ENCODE data around the gene RAD51B.

DNA sequence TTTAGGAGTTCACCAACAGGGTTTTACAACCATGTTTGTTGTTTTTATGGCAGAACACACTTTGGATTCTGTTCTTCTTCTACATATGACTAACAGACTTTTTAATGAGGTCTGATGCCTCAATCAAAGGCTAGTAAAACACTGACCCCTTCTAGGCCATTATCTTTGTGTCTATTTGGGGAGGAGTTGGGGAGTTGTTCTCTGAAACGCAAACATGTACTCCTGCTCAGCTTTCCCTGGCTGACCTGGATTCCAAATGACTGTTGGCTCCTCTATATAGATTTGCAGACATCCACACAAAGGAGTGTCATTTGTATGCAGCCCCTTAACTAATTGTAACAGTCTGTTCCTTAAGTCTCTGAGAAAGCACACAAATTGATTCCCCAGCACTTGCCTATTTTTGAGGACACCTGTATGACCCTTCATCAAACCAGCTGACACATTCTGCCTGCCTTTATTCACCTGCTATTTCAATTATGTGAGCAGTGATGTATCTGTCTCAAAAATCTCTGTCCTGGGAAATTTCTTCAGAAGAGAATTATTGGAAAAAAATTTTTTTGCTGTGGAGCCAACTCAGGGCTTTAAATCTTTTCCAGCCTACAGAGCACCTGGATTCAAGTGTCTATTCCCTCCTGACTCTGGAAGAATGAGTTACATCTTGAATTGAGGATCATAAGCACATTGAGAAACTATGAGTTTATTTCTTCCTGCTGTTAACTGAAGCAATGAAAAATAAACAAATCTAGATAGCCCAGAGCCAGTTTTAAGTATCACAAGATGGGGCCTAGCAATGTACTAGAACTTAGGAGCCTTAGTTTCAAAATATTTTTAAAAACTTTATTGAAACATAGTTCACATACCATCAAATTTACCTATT is 417.2 kb downstream of the RAD51B start:
- no peak for TF ChIP-seq ATF1 (CRISPR knock-in tag; IDR thresholded peaks at IDR 0.05)
- no peak for TF ChIP-seq NFYB (CRISPR knock-in tag; conservative IDR thresholded peaks at IDR 0.05; ENCODE audit: low read depth)
- no peak for TF ChIP-seq CTCF (IDR thresholded peaks at IDR 0.05)
- TF ChIP-seq USF1 (CRISPR knock-in tag; IDR thresholded peaks at IDR 0.05) = no peak
- TF ChIP-seq SP1 (CRISPR knock-in tag; conservative IDR thresholded peaks at IDR 0.05) = no peak
- no peak for TF ChIP-seq MXD4 (CRISPR knock-in tag; IDR thresholded peaks at IDR 0.05; ENCODE audit: borderline replicate concordance)
- TF ChIP-seq MAX (CRISPR knock-in tag; IDR thresholded peaks at IDR 0.05) = no peak
- no peak for TF ChIP-seq ESRRA (CRISPR knock-in tag; IDR thresholded peaks at IDR 0.05; ENCODE audit: borderline replicate concordance)
- no peak for TF ChIP-seq ZNF425 (CRISPR knock-in tag; conservative IDR thresholded peaks at IDR 0.05)
- no peak for TF ChIP-seq ZNF317 (CRISPR knock-in tag; IDR thresholded peaks at IDR 0.05; ENCODE audit: borderline replicate concordance, low read depth)
- no peak for TF ChIP-seq ZNF423 (CRISPR knock-in tag; IDR thresholded peaks at IDR 0.05)
